ENCODE results near the gene MYO18A. TPM values are rescaled to one million over a fixed set of nuclear protein-coding genes. Genes with fewer than 3 reads are reported as not detected.

The MYO18A gene
- total RNA-seq, 1 donor from 2014 or later, result 11.6 TPM

DNA sequence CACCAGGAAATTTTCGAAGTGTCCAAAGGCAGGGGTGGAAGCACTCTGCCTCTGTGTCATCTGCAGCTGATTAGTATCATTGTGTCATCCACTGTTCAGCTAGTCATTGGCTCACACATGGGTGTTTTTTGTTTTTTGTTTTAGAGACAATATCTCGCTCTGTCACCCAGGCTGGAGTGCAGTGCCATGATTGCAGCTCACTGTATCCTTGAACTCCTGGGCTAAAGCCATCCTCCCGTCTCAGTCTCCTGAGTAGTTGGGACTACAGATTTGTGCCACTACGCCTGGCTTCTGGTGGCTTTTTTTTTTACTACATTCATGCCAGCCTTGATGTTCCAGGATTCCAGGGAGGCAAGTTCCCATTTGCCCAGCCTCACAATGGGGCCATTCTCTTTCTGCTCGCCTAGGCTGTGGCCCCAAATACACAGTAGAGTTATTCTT, 32.5 kb upstream of the MYO18A start:
- Mint-ChIP-seq H3K4me1 (peaks cover 19% of the 10 kb centered on the region), H3K27ac (no peak overlapping the region), H3K9me3 (no peaks in the 10 kb centered on the region), H3K27me3 (ENCODE audit: insufficient read depth, low read depth) (peaks cover 3% of the 10 kb centered on the region), H3K4me3 (no peak overlapping the region), H3K36me3 (no peaks in the 10 kb centered on the region)
- H3K4me3 ChIP-seq, result no peak overlapping the region
- no peak for DNase-seq (ENCODE audit: low spot score)
- peaks cover 5% of the 10 kb centered on the region for H3F3A ChIP-seq (ENCODE audit: low read depth)
- H2AFZ ChIP-seq (replicated peaks), result no peak overlapping the region
- H3K9me3 ChIP-seq (ENCODE audit: low read depth), result no peaks in the 10 kb centered on the region
- no peaks in the 10 kb centered on the region for H4K20me1 ChIP-seq (ENCODE audit: low read depth)
- H3K36me3 ChIP-seq, result no peaks in the 10 kb centered on the region
- TF ChIP-seq, protein P1, sequence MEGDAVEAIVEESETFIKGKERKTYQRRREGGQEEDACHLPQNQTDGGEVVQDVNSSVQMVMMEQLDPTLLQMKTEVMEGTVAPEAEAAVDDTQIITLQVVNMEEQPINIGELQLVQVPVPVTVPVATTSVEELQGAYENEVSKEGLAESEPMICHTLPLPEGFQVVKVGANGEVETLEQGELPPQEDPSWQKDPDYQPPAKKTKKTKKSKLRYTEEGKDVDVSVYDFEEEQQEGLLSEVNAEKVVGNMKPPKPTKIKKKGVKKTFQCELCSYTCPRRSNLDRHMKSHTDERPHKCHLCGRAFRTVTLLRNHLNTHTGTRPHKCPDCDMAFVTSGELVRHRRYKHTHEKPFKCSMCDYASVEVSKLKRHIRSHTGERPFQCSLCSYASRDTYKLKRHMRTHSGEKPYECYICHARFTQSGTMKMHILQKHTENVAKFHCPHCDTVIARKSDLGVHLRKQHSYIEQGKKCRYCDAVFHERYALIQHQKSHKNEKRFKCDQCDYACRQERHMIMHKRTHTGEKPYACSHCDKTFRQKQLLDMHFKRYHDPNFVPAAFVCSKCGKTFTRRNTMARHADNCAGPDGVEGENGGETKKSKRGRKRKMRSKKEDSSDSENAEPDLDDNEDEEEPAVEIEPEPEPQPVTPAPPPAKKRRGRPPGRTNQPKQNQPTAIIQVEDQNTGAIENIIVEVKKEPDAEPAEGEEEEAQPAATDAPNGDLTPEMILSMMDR (IDR thresholded peaks at IDR 0.05), result no peak
- TF ChIP-seq EZH2phosphoT487 (IDR thresholded peaks at IDR 0.05) (no peak), EZH2 (IDR thresholded peaks at IDR 0.05) (no peak)
- H3K9ac ChIP-seq, result no peak overlapping the region
- H3K27ac ChIP-seq, result no peak overlapping the region
- no peak overlapping the region for H3K4me2 ChIP-seq
- no peaks in the 10 kb centered on the region for H3K79me2 ChIP-seq (ENCODE audit: low read depth)
- peaks cover 18% of the 10 kb centered on the region for H3K4me1 ChIP-seq
- no peaks in the 10 kb centered on the region for H3K27me3 ChIP-seq

DNA sequence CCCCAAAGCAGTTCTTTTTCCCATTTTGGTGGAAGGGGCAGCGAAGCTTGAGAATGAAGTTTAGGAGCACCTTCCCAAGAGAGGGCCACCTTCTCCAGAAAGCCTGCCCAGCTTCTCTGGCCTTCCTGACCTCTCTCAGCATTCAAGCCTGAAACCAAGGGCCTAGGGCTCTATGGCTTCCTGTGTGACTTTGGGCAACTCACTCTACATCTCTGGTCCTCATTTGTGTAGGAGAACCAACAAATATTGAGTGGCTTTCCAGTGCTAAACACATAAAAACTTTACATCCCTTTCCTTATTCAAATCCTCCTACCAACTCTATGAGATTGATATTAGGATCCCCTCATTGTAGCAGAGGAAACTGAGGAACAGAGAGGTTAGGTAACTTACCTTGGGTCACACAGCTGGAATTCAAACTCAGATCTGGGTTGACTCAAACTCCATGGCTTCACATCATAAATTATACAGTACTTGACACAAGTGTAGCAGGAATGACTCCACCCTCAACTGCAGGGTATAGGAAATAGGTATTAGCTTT, 32.0 kb upstream of the MYO18A start:
- no peak for TF ChIP-seq EZH2phosphoT487 (IDR thresholded peaks at IDR 0.05)
- no peak for TF ChIP-seq EZH2 (IDR thresholded peaks at IDR 0.05)
- TF ChIP-seq, protein P1 (IDR thresholded peaks at IDR 0.05), result no peak
- Mint-ChIP-seq H3K4me1 (peaks cover 21% of the 10 kb centered on the region), H3K27me3 (ENCODE audit: insufficient read depth, low read depth) (peaks cover 3% of the 10 kb centered on the region), H3K36me3 (no peaks in the 10 kb centered on the region), H3K9me3 (no peaks in the 10 kb centered on the region), H3K4me3 (no peak overlapping the region), H3K27ac (no peak overlapping the region)
- peak overlapping the region; percentile 58 for H2AFZ ChIP-seq (replicated peaks)
- no peaks in the 10 kb centered on the region for H3K9me3 ChIP-seq (ENCODE audit: low read depth)
- peaks cover 5% of the 10 kb centered on the region for H3F3A ChIP-seq (ENCODE audit: low read depth)
- no peak overlapping the region for H3K9ac ChIP-seq
- no peaks in the 10 kb centered on the region for H3K36me3 ChIP-seq
- no peaks in the 10 kb centered on the region for H3K27me3 ChIP-seq
- no peaks in the 10 kb centered on the region for H4K20me1 ChIP-seq (ENCODE audit: low read depth)
- no peak overlapping the region for H3K4me3 ChIP-seq
- peaks cover 19% of the 10 kb centered on the region for H3K4me1 ChIP-seq
- no peaks in the 10 kb centered on the region for H3K79me2 ChIP-seq (ENCODE audit: low read depth)
- no peak overlapping the region for H3K4me2 ChIP-seq
- no peak for DNase-seq (ENCODE audit: low spot score)
- H3K27ac ChIP-seq, result no peak overlapping the region

- peaks cover 19% of the 10 kb centered on the region for H3K4me1 ChIP-seq
- H3K4me3 Mint-ChIP-seq, result no peak overlapping the region
These were observed 30.7 kb upstream of the MYO18A start for GRCh38 chr17:29210879-29211278.

More at GRCh38 chr17:29210879-29211278, 30.7 kb upstream of the MYO18A start:
- Histone ChIP-seq H2AFZ (replicated peaks) (no peak overlapping the region), H3K4me2 (no peak overlapping the region), H3K79me2 (ENCODE audit: low read depth) (no peaks in the 10 kb centered on the region), H3K36me3 (no peaks in the 10 kb centered on the region), H3K4me3 (no peak overlapping the region), H3K9ac (no peak overlapping the region), H3K9me3 (ENCODE audit: low read depth) (no peaks in the 10 kb centered on the region), H4K20me1 (ENCODE audit: low read depth) (no peaks in the 10 kb centered on the region), H3K27me3 (no peaks in the 10 kb centered on the region), H3F3A (ENCODE audit: low read depth) (peaks cover 5% of the 10 kb centered on the region), H3K27ac (no peak overlapping the region)
- Mint-ChIP-seq H3K27me3 (ENCODE audit: insufficient read depth, low read depth) (peaks cover 3% of the 10 kb centered on the region), H3K27ac (no peak overlapping the region), H3K36me3 (no peaks in the 10 kb centered on the region), H3K9me3 (no peaks in the 10 kb centered on the region), H3K4me1 (peaks cover 21% of the 10 kb centered on the region)
- no peak for TF ChIP-seq EZH2 (IDR thresholded peaks at IDR 0.05)
- TF ChIP-seq, protein P1 (IDR thresholded peaks at IDR 0.05), result no peak
- no peak for TF ChIP-seq EZH2phosphoT487 (IDR thresholded peaks at IDR 0.05)
- DNase-seq (ENCODE audit: low spot score), result no peak
